Activated CD4-positive, alpha-beta T cell treated with anti-CD3 and anti-CD28 coated beads for 24 hours (primary cell): ENCODE results near the gene CDH26.

Experiments
- DNase-seq, 2 donors: peaks; one replicate each; pipeline ENCODE4 v3.0.0-alpha.2; 2020; ENCODE audit warnings: low read depth in 2 of 2

Gene CDH26

GRCh38 chr20:59958123-59958522, at the start of gene CDH26:
CDH26 (plus strand) TSS chr20:59958423; CDS start chr20:59958727, 304 bp downstream.
- no peak for DNase-seq

- no peak for DNase-seq
These were observed 49.4 kb upstream of the CDH26 start for GRCh38 chr20:59908855-59909254.

DNA sequence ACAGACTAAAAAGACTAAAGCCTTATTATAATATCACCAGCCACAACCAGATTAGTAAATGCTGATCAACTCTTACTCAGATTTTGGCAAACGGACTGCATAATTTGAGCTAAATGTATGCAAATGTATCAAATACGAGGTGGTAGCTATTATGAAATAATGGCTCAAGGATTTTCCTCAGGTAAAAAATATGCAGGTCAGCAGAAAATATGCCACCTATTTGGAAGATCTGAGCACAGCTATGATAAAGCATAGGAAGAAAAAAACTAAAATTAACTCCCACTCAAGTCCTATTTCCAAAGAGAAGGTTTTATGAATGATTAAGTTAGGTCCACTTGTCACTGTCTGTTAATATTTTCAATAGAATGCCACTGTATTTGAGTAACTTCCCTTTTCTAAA, 47.2 kb upstream of the CDH26 start:
- no peak for DNase-seq

DNA sequence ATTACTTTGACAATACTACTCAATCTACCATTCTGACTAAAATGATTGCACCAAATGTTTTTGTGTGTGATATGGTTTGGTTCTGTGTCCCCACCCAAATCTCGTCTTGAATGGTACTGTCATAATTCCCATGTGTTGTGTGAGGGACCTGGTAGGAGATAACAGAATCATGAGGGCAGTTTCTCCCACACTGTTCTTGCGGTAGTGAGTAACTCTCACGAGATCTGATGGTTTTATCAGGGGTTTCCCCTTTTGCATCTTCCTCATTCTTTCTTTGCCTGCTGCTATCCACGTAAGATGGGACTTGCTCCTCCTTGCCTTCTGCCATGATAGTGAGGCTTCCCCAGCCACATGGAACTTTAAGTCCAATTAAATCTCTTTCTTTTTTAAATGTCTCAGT, 45.6 kb upstream of the CDH26 start:
- no peak for DNase-seq

DNA sequence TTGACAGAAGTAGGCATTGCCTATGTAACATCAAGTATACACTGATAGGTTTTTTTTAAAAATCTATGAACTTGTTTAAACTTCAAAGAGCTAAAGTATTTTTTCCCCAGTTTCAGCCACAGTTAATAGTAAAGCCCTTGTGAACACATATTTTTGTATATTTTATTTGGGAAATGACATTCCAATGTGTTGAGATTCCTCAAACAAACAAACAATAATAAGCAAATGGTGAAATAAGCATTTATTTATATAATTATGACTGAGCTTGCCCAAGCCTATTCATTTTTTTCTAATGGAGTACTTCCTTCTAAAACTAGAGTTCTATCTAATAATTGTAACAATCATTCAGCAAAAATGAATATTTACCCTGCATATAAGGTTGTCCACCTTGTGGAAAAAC, 37.3 kb upstream of the CDH26 start:
- no peak for DNase-seq

DNA sequence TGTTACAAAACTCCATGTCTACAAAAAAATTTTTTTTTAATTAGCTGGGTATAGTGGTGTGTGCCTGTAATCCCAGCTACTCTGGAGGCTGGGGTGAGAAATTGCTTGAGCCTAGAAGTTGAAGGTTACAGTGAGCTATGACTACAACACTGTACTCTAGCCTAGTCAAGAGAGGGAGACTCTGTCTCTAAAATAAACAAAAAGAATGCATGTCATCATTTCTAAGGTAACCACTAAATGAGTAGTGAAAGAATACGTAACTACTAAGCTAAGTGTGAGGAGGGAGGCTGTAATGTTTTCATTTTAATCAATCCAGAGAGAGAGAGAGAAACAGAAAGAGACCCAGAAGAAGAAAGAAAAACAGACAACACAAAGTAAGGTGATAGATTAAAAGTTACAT, 34.7 kb upstream of the CDH26 start:
- DNase-seq = no peak

GRCh38 chr20:59925359-59925758, 32.9 kb upstream of the CDH26 start:
- DNase-seq = no peak

DNA sequence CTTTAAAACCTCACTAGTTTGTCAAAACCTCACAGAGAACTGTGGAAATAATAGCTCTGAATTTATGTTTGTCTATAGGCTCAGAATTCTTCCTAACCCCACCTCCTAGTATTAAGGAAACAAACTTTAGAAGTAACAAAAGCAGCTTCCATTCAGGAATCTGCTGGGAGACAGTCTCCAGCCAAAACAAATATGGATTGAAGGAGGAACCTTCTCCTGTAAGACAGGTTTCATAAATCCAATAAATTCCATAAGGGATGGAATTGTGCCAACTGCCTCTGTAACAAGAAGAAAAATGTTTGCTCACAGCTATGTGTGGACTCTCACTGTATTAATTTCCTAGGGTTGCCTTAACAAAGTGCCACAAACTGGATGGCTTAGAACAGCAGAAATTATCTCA, 32.3 kb upstream of the CDH26 start:
- no peak for DNase-seq

DNA sequence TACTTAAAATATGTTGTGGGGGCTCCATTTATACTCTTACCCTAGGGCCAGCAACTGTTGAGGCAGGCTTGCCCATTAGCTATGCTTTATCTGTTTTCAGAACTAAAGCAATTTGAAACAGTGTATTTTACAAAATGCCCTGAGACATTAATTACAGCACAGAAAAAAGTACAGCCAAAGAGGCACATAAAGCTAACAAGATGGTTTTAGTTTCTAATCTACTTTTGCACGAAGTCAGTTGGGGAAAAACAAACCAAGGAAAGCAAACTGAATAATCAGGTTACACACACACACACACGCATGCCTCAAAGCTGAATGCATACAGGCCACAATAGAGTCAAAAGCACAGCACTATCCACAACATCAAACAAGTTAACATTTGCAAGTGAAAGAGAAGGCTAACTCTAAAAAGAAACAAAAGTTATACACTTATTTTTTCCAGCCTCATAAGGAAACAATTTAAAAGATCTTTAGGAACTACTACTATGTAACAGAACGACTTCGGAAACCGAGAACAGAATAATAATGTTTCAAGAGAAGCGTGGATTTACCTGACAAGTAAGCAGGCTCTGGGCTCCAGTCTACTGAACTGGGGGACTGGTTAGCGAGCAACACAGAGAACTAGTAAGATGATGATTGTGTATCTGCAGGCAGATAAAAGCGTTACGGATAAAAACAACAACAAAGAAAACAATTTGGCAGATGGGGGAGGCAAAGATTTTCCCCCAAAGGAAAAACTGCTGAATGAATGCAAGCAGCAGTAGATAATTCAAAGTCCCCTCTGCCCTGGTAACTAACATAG, 26.5 kb upstream of the CDH26 start:
- no peak for DNase-seq

- no peak for DNase-seq
These were observed 25.5 kb upstream of the CDH26 start for GRCh38 chr20:59932616-59933295.

GRCh38 chr20:59933296-59933848, 24.9 kb upstream of the CDH26 start, which contains the start of gene SYCP2:
SYCP2 (minus strand) TSS chr20:59933637; CDS start chr20:59922413, 11,224 bp downstream.
- DNase-seq = peak; percentile 26 to 38

DNA sequence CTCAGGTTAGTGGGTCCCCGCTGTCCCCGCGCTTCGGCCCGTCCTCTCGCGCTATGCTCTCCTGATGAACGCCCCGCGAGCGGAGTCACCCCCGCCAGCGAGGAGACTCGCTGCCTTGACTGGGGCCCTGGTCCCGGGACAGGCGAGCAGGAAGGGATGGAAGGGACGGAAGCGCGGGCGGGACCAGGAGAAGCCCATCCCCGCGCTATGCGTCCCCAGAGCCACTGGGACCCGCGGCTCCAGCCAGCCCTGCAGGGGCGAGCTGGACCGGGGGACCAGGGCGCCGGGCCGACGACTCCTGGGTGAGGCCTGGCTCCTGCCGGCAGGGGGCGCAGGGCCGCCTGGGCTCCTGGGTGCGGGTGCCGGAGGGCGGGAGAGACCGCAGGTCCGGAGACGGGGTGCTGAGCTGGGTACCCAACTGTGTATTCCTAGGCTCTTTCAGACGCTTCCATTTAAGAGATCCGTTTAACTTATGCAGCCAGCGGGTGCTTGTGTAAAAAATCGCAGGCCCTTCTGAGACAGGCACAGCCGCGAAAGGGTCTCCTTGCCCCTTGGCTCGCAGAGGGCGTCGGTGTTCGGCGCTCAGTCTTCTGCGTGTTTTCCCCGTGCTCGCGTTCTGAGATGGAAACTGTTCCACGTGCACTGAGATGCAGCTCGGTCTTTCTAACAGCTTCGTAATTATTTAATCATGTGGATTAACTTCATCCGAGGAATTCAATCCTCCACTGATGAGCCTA, 24.2 kb upstream of the CDH26 start:
- peak; percentile 64 to 67 for DNase-seq

DNA sequence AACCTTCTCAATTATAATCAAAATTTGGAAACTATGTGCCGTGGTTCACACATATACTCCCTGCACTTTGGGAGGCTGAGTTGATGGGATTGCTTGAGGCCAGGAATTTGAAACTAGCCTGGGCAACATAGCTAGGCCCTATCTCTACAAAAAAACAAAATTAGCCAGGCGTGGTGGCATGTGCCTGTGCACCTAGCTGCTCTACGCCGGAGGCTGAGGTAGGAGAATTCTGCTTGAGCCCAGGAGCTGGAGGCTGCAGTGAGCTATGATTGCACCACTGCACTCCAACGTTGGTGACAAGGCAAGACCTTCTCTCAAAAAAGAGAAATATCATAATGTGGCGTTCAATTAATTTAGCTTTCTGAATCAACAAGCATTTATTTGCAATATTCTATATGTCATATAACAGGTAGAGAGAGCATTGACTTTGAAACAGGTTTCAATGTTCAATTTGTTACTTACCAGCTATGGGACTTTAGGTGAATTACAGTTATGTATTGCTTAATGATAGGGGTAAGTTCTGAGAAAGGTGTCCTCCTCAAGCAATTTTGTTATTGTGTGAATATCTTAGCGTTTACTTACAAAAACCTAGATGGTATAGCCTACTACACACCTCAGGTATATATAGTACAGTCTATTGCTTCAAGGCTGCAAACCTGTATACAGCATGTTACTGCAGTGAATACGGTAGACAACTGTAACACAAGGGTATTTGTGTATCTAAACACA, 22.6 kb upstream of the CDH26 start:
- DNase-seq = no peak

- no peak for DNase-seq
These were observed 21.8 kb upstream of the CDH26 start for GRCh38 chr20:59936409-59936808.

- DNase-seq = no peak
These were observed 21.1 kb upstream of the CDH26 start for GRCh38 chr20:59937150-59937549.

DNA sequence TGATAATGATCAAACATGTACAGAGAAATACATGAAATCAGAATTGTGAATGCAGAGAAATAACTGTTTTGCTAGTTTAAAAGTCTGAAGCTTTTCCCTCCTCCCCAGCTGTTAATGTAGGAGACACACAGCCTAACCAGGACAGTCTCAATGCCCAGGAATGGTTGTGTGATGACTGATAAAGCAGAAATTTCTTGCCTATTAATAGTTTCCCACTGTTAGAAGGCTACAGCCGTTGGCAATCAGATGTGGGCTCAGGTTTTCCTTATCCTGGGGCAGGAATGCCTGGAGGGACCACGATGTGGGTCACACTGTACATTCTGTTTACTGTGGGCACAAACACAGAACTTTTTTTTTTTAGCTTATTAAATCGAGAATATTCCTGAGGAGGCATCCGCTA, 20.0 kb upstream of the CDH26 start:
- DNase-seq = no peak

DNA sequence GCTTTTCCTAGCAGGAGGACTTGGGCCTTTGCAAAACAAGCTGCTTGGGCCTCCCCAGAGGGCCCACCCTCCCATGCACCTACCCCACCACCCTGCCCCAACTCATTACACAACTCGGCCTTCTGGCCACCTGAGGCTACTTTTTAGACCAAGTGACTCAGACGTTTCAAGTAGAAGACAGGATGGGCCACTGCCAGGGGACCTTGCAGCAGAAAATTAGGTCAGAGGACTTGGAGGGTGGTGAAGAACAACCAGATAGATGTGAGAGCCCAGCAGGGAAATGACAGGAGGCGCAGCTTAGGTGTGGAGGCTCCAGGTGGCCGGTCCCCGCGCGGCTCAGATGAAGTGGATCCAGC, 19.5 kb upstream of the CDH26 start:
- DNase-seq = no peak

- DNase-seq = no peak
These were observed 19.0 kb upstream of the CDH26 start for GRCh38 chr20:59939052-59939878.

- DNase-seq = no peak
These were observed 18.4 kb upstream of the CDH26 start for GRCh38 chr20:59939879-59940128.

- DNase-seq = peak; percentile 86 to 87
These were observed 17.9 kb upstream of the CDH26 start, which contains the start of the genes FAM217B and PPP1R3D for GRCh38 chr20:59940129-59940955. FAM217B (plus strand) TSS chr20:59940389; CDS start chr20:59943944, 3,555 bp downstream. PPP1R3D (minus strand) TSS chr20:59940305; CDS start chr20:59939931, 374 bp downstream.
